Mesothelial cell of epicardium (in vitro differentiated cells): ENCODE measurements around the gene CBLIF. TPM values are rescaled to one million over a fixed set of nuclear protein-coding genes. Genes with fewer than 3 reads are reported as not detected.

ENCODE experiments used
- DNase-seq, 2 experiments: peaks; one replicate each; pipeline ENCODE4 v3.0.0; 2021; ENCODE audit warnings: low spot score in 2 of 2; ENCODE audit not compliant: unreplicated experiment in 2 of 2
- H3K27ac Mint-ChIP-seq: 2 replicates; pipeline ENCODE4 v1.8.0; 2021; ENCODE audit warnings: mixed read lengths
- H3K27me3 Mint-ChIP-seq: 2 replicates; pipeline ENCODE4 v1.8.0; 2021; ENCODE audit warnings: low read depth, mixed read lengths
- H3K36me3 Mint-ChIP-seq: 2 replicates; pipeline ENCODE4 v1.8.0; 2021; ENCODE audit warnings: mixed read lengths
- H3K4me1 Mint-ChIP-seq: 2 replicates; pipeline ENCODE4 v1.8.0; 2021; ENCODE audit warnings: mixed read lengths
- H3K4me3 Mint-ChIP-seq: 2 replicates; pipeline ENCODE4 v1.8.0; 2021; ENCODE audit warnings: mild to moderate bottlenecking, moderate library complexity, mixed read lengths
- H3K9me3 Mint-ChIP-seq: 2 replicates; pipeline ENCODE4 v1.8.0; 2021; ENCODE audit warnings: mixed read lengths
- total RNA-seq: library from RNA; stranded (reverse); gene quantifications from 3 replicates; pipeline ENCODE4 v1.2.1, GENCODE V29; 2021
- TF ChIP-seq, protein P1 (sequence below): fragments of 200-600 bp; sonication (generic); IDR thresholded peaks from one replicate; pipeline ENCODE4 v1.5.0; 2021; ENCODE audit warnings: antibody characterized with exemption; ENCODE audit not compliant: unreplicated experiment

CBLIF gene
- total RNA-seq, 1 donor from 2014 or later = not detected

DNA sequence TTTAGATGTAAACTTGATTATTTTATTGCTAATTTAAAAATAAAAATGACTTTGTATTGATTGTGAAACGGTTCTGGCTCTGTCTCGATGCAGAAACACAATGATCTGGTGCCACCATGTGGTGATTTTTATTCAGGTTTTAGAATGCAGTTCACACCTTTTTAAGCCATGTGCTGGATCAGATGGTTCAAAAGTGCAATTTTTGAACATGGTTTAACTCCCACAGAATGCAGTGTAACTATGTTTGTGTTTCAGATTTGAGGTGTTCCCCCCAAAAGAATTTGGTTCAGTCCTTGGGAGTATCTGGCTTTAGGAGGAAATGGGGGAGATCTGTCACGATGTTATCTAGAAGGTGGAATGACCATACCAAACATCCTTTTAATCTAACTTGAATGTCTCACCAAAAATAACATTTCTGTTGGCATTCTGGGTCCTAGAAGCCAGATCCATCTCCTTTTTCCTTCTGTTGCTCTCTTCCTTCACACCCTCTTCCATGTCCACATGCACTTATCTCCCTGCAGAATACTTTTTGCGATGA lies 42.6 kb downstream of the CBLIF start:
- TF ChIP-seq, protein P1, sequence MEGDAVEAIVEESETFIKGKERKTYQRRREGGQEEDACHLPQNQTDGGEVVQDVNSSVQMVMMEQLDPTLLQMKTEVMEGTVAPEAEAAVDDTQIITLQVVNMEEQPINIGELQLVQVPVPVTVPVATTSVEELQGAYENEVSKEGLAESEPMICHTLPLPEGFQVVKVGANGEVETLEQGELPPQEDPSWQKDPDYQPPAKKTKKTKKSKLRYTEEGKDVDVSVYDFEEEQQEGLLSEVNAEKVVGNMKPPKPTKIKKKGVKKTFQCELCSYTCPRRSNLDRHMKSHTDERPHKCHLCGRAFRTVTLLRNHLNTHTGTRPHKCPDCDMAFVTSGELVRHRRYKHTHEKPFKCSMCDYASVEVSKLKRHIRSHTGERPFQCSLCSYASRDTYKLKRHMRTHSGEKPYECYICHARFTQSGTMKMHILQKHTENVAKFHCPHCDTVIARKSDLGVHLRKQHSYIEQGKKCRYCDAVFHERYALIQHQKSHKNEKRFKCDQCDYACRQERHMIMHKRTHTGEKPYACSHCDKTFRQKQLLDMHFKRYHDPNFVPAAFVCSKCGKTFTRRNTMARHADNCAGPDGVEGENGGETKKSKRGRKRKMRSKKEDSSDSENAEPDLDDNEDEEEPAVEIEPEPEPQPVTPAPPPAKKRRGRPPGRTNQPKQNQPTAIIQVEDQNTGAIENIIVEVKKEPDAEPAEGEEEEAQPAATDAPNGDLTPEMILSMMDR = peak; percentile 63
- DNase-seq = no peak
- Mint-ChIP-seq H3K9me3 (no peaks in the 10 kb centered on the region), H3K27ac (no peak overlapping the region), H3K36me3 (peaks cover 7% of the 10 kb centered on the region), H3K27me3 (no peaks in the 10 kb centered on the region), H3K4me3 (no peak overlapping the region), H3K4me1 (no peaks in the 10 kb centered on the region)

DNA sequence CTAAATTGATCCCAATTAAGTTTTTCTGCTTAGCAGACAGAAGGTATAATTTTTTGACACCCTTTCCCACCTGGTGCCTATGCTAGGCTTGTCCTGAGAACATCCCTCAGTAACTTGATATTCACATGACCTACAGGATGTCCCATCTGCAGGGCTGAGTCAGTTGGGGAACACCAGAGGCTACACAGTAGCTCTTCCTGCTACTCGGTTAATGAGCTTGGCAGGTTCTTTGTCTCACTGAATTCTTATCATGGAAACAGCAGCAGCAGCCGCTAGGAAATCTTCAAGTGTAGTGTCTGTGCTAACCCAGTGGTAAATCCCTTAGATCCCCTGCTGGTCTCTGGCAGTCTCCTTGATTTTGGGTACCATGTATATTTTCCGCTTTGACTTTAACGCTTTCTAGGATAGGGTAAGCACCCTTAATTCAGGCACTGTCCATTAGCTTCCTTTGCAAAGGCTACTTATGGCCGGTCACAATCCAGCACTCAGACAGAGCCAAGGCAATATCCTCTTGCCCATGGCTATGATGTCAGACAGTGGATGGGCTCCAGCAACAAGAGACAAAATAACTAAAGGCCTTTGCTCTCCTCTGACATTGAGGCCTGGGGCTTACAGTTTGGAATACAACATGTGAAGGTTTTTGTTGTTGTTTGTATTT lies 43.2 kb downstream of the CBLIF start:
- TF ChIP-seq, protein P1 = no peak
- no peak for DNase-seq
- Mint-ChIP-seq H3K4me1 (no peaks in the 10 kb centered on the region), H3K4me3 (no peak overlapping the region), H3K36me3 (peaks cover 6% of the 10 kb centered on the region), H3K9me3 (no peaks in the 10 kb centered on the region), H3K27ac (no peak overlapping the region), H3K27me3 (no peaks in the 10 kb centered on the region)

DNA sequence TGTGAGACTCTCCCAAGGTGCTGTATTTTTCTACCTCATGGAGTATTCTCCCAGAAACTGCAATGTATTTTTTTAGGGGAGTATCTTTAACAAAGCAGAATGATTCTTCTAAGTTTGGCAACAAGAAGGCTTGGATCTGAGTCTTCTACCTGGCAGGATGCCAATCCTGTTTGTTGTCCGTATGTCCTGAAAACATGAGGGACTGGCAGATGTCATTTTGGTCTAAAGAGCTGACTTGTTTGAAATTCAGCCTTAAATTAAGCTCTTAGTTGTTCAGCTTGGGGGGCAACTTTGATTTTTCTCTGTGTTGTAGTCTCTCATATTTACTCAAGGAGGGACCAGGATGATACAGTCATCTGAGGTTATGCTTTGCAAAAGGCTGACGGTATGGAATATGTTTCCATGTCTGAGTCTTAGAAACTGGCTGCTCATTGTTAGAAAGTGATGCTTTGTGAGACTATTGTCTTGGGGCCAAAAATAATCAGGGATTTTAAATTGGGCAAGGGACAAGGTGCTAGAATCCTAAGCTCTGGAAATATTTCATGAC lies 44.1 kb downstream of the CBLIF start:
- TF ChIP-seq, protein P1 = no peak

DNA sequence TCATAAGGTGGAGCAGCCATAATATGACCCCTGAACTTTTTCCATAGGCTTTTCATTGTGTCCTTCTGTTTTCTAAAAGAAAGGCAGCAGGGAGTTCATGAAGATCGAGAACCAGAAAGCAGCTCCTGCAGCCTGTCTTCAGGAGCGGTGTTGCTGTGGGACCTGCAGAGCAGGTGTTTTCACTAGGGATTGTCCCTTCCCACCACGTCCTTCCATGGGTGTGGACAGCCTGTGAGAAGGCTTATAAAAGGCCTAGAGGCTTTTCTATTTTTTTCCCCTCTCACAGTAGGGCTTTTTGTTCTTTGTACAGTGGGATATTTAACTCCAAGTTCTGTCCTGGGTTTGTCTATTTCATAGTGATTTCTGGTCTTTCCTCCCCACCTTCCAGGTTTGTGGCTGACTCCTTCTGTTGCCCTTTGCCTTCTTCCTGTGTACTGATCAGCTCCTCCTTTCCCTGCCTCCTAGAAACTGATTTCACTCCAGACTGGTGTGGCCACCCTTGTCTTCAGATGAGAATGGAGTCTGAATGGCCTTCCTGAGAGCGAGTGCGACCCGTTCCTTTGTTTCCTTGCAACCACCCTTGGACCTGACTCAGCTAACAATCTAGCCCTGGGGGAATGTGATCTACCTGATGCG lies 44.8 kb downstream of the CBLIF start:
- H3K4me1 Mint-ChIP-seq = no peaks in the 10 kb centered on the region
- no peak overlapping the region for H3K27ac Mint-ChIP-seq
- DNase-seq = no peak
- no peaks in the 10 kb centered on the region for H3K27me3 Mint-ChIP-seq
- no peak overlapping the region for H3K4me3 Mint-ChIP-seq
- H3K36me3 Mint-ChIP-seq = no peaks in the 10 kb centered on the region
- TF ChIP-seq, protein P1 = no peak
- no peaks in the 10 kb centered on the region for H3K9me3 Mint-ChIP-seq

More for the DNA sequence above, 44.1 kb downstream of the CBLIF start:
- Mint-ChIP-seq H3K4me1 (no peaks in the 10 kb centered on the region), H3K4me3 (no peak overlapping the region), H3K9me3 (no peaks in the 10 kb centered on the region), H3K27ac (no peak overlapping the region), H3K36me3 (no peaks in the 10 kb centered on the region), H3K27me3 (no peaks in the 10 kb centered on the region)
- no peak for DNase-seq

DNA sequence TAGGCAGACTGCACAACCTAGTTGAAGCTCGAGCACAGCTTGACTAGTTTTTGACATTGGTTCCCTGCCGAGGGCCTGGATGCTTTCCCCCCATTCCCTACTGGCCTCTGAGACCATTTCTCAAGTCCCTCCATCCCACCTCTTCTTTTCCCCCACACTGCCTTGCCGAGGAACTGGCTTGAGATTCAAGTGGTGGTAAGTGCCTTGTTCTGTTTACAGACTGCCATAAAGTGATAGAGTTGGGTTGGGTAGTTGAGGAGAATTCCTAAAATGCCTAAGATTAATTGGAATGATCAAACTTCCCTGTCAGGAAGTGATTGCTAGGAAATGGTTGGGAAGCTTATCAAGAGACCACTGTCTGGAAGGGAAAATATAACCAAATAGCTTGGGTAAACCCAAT lies 50.9 kb downstream of the CBLIF start:
- Mint-ChIP-seq H3K9me3 (no peaks in the 10 kb centered on the region), H3K27ac (no peak overlapping the region), H3K4me1 (no peaks in the 10 kb centered on the region), H3K27me3 (no peaks in the 10 kb centered on the region), H3K4me3 (no peak overlapping the region), H3K36me3 (peaks cover 4% of the 10 kb centered on the region)
- DNase-seq = no peak
- TF ChIP-seq, protein P1 = no peak
